Measurements from ENCODE around the gene TYMP.
"Not testable (repeated sequence)": the region's sequence is repeated elsewhere in the genome, so short reads cannot be mapped to it uniquely, and the experiment has no call there.

TYMP gene

GRCh38 chr22:50523806-50524675 lies 5.8 kb downstream of the TYMP start:
- DNase-seq (ENCODE audit: low spot score): no peak

- DNase-seq (ENCODE audit: low spot score): no peak
These were observed 6.4 kb downstream of the TYMP start for GRCh38 chr22:50523458-50523805.

- no peak for DNase-seq (ENCODE audit: low spot score)
These were observed 6.9 kb downstream of the TYMP start for GRCh38 chr22:50522806-50523438.

GRCh38 chr22:50522208-50522805 lies 7.5 kb downstream of the TYMP start:
- no peak for DNase-seq (ENCODE audit: low spot score)

GRCh38 chr22:50521710-50522109 lies 8.1 kb downstream of the TYMP start:
- DNase-seq (ENCODE audit: low spot score): no peak

GRCh38 chr22:50520826-50521453 lies 8.9 kb downstream of the TYMP start:
- no peak for DNase-seq (ENCODE audit: low spot score)

- not testable (repeated sequence) for DNase-seq (ENCODE audit: low spot score)
These were observed 9.6 kb downstream of the TYMP start for GRCh38 chr22:50520184-50520583.

- DNase-seq (ENCODE audit: low spot score): no peak
These were observed 10.7 kb downstream of the TYMP start for GRCh38 chr22:50519151-50519550.

GRCh38 chr22:50518606-50519005 lies 11.2 kb downstream of the TYMP start:
- peak; percentile 67 for DNase-seq (ENCODE audit: low spot score)

- no peak for DNase-seq (ENCODE audit: low spot score)
These were observed 12.1 kb downstream of the TYMP start for GRCh38 chr22:50517495-50518260.

GRCh38 chr22:50516891-50517290 lies 12.9 kb downstream of the TYMP start:
- DNase-seq (ENCODE audit: low spot score): no peak

GRCh38 chr22:50516068-50516467 lies 13.7 kb downstream of the TYMP start:
- DNase-seq (ENCODE audit: low spot score): no peak

- DNase-seq (ENCODE audit: low spot score): no peak
These were observed 16.6 kb downstream of the TYMP start for GRCh38 chr22:50513175-50513574.

- no peak for DNase-seq (ENCODE audit: low spot score)
These were observed 20.9 kb downstream of the TYMP start for GRCh38 chr22:50508897-50509296.

GRCh38 chr22:50507991-50508884 lies 21.6 kb downstream of the TYMP start, which contains the start of gene NCAPH2:
NCAPH2 (plus strand) TSS chr22:50508224; CDS start chr22:50508338, 114 bp downstream.
- no peak for DNase-seq (ENCODE audit: low spot score)

GRCh38 chr22:50507421-50507990 lies 22.3 kb downstream of the TYMP start, which contains the start of gene LMF2:
LMF2 (minus strand) TSS chr22:50507702; CDS start chr22:50507675, 27 bp downstream.
- DNase-seq (ENCODE audit: low spot score): peak; percentile 100

- DNase-seq (ENCODE audit: low spot score): no peak
These were observed 23.0 kb downstream of the TYMP start for GRCh38 chr22:50506611-50507420.

- DNase-seq (ENCODE audit: low spot score): no peak
These were observed 23.8 kb downstream of the TYMP start for GRCh38 chr22:50505776-50506610.
